A549 (cell line): ENCODE measurements around the gene CEACAM1. TPM values are rescaled to one million over a fixed set of nuclear protein-coding genes. Genes with fewer than 3 reads are reported as not detected.
A peak's percentile ranks its signal among the peaks of the same experiment; 100 is the strongest.

ENCODE experiments used
- ATAC-seq, 2 experiments: fragments of 200-7000 bp in 1 of 2; fragments of >200 bp in 1 of 2; cut with Nextera tagmentation in 1 of 2; cut with Tn5 transposase in 1 of 2; 3 replicates each; pipeline versions ENCODE4 v1.8.0 to v1.9.1; 2018 to 2020; ENCODE audit warnings: mild to moderate bottlenecking in 1 of 2, moderate library complexity in 1 of 2
- CTCF ChIA-PET: fragments of 300-600 bp; sonication (Branson Sonifier 250); formaldehyde crosslinking; extraction: SDS; loops from one replicate; lab custom pipeline; 2021; ENCODE audit warnings: antibody characterized with exemption, inconsistent platforms; lab: Yijun Ruan, JAX
- POLR2A ChIA-PET: fragments of 350-600 bp; formaldehyde crosslinking; extraction: SDS; loops from one replicate; lab custom pipeline; 2021; ENCODE audit warnings: antibody characterized with exemption, inconsistent platforms; lab: Yijun Ruan, JAX
- DNase-seq, 2 experiments: peaks; one replicate each; pipeline versions ENCODE4 v3.0.0 to v3.0.0-alpha.2; 2011 to 2016; ENCODE audit warnings: low read depth in 1 of 2, low spot score in 1 of 2
- FAIRE-seq: peaks from 2 replicates; lab custom pipeline; 2011; peaks lifted over from hg19 to GRCh38; lab: Jason Lieb, UNC
- H3K27ac ChIP-seq, 2 experiments: fragments of >200 bp; sonication (Bioruptor Twin); formaldehyde crosslinking; 3 replicates each; pipeline ENCODE4 v1.5.1; 2016 to 2017
- H3K4me1 ChIP-seq: fragments of >200 bp; sonication (Bioruptor Twin); formaldehyde crosslinking; 3 replicates; pipeline ENCODE4 v1.6.1; 2016
- H3K4me2 ChIP-seq: fragments of >200 bp; sonication (Bioruptor Twin); formaldehyde crosslinking; 3 replicates; pipeline ENCODE4 v1.6.1; 2016
- H3K4me3 ChIP-seq: fragments of >200 bp; sonication (Bioruptor Twin); formaldehyde crosslinking; 3 replicates; pipeline ENCODE4 v1.5.1; 2016
- H3K9me3 ChIP-seq: fragments of >200 bp; sonication (Bioruptor Twin); formaldehyde crosslinking; 3 replicates; pipeline ENCODE4 v1.6.1; 2016
- CHD2 ChIP-seq: fragments of 150-350 bp; IDR thresholded peaks from 2 replicates; pipeline ENCODE4 v1.6.1; 2014; ENCODE audit warnings: low read length; ENCODE audit not compliant: partially characterized antibody
- EHMT2 ChIP-seq: fragments of 200-600 bp; sonication (generic); IDR thresholded peaks from 2 replicates; pipeline ENCODE4 v1.6.1; 2016; ENCODE audit warnings: antibody characterized with exemption, low read depth, mild to moderate bottlenecking, moderate library complexity
- FOSB ChIP-seq: fragments of 250-450 bp; sonication (Bioruptor Pico); IDR thresholded peaks from 2 replicates; pipeline ENCODE4 v1.5.0; 2020; ENCODE audit warnings: mild to moderate bottlenecking, moderate library complexity
- HDAC2 ChIP-seq: fragments of 200-600 bp; sonication (generic); IDR thresholded peaks from 2 replicates; pipeline ENCODE4 v1.6.1; 2016
- HOXA7 ChIP-seq: fragments of 250-450 bp; sonication (Bioruptor Pico); IDR thresholded peaks from 2 replicates; pipeline ENCODE4 v1.5.0; 2020; ENCODE audit warnings: mild to moderate bottlenecking, moderate library complexity
- HOXB13 ChIP-seq: fragments of 250-450 bp; sonication (Bioruptor Pico); IDR thresholded peaks from 2 replicates; pipeline ENCODE4 v1.5.0; 2020; ENCODE audit warnings: low read depth, mild to moderate bottlenecking, moderate library complexity
- JUNB ChIP-seq: fragments of >200 bp; sonication (Bioruptor Twin); formaldehyde crosslinking; IDR thresholded peaks from 2 replicates; pipeline ENCODE4 v1.6.1; 2016
- NR3C1 ChIP-seq: fragments of >200 bp; sonication (Bioruptor Twin); formaldehyde crosslinking; IDR thresholded peaks from 3 replicates; pipeline ENCODE4 v1.6.1; 2017
- RAD21 ChIP-seq, 2 experiments: fragments of >200 bp in 1 of 2; sonication (Bioruptor Twin) in 1 of 2; formaldehyde crosslinking in 1 of 2; IDR thresholded peaks in 1 of 2; conservative IDR thresholded peaks in 1 of 2; 2 replicates in 1 of 2; 3 replicates in 1 of 2; pipeline ENCODE4 v1.6.1; 2012 to 2018; ENCODE audit warnings: inconsistent platforms in 1 of 2
- RFX5 ChIP-seq: fragments of 450-650 bp; IDR thresholded peaks from 2 replicates; pipeline ENCODE4 v1.7.1; 2014; ENCODE audit warnings: antibody characterized with exemption, mild to moderate bottlenecking, moderate library complexity
- RNF2 ChIP-seq: fragments of 200-600 bp; sonication (generic); IDR thresholded peaks from 2 replicates; pipeline ENCODE4 v1.6.1; 2016; ENCODE audit warnings: low read depth, mild to moderate bottlenecking, antibody characterized with exemption, moderate library complexity, borderline replicate concordance
- TP53 ChIP-seq: fragments of 250-450 bp; sonication (Bioruptor Pico); IDR thresholded peaks from 2 replicates; pipeline ENCODE4 v1.5.0; 2021; ENCODE audit warnings: mild to moderate bottlenecking, moderate library complexity
- WGBS: methylation state at CpG from one replicate; pipeline ENCODE4 v1.1.6; 2017; ENCODE audit errors: missing lambda C conversion rate; 5-methylcytosine and 5-hydroxymethylcytosine counted together
- polyA plus RNA-seq, 4 experiments: library from polyadenylated mRNA; depleted of rRNA in 3 of 4; stranded (reverse); fragments of >200 nt; fragmentation: RNase III in 1 of 4; extraction: RNeasy Plus Mini Kit Qiagen cat#74134 plus additional on column Dnase treatment in 1 of 4; gene quantifications; 2 replicates in 3 of 4; 3 replicates in 1 of 4; pipeline ENCODE4 v1.2.3, GENCODE V29; 2011 to 2017
- TF ChIP-seq, protein P1 (sequence below): fragments of 250-450 bp; sonication (Bioruptor Pico); IDR thresholded peaks from 2 replicates; pipeline ENCODE4 v1.5.0; 2020; ENCODE audit warnings: low read depth, mild to moderate bottlenecking, moderate library complexity
- TF ChIP-seq, protein P2 (sequence below): IDR thresholded peaks from 2 replicates; pipeline ENCODE4 v1.6.1; 2012
- TF ChIP-seq, protein P3 (sequence below): fragments of 450-650 bp; IDR thresholded peaks from 2 replicates; pipeline ENCODE4 v1.6.1; 2014; ENCODE audit warnings: antibody characterized with exemption
- TF ChIP-seq, protein P4 (sequence below): IDR thresholded peaks from 2 replicates; pipeline ENCODE4 v1.6.1; 2012; ENCODE audit warnings: low read depth, borderline replicate concordance

CEACAM1 gene
- polyA plus RNA-seq, 2 of the 4 experiments (the other 2 are of a cell fraction) = 0.52 to 8.9 TPM

DNA sequence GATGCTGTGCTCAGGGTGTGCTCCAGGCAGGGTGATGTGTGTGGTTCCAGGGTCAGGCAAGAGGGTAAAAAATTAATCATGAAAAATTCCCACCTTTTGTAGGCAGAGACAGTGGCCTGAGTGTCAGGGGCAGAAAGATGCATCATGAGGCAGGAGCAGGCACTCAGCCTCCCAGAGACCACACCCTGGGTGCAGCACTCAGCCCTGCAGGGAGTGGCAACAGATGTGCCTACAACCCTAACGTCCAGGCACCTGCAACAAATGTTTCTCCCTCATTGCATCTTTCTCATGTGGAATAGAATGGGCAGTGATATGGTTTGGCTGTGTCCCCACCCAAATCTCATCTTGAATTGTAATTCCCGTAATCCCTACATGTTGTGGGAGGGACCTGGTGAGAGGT lies 19.6 kb upstream of the CEACAM1 start:
- ChIA-PET POLR2A (no interaction called here), CTCF (interaction anchor here (1.0 to 1.3 kb wide), 2 partner anchors 15 to 16 kb away, joined by 3 read pairs; no protein-coding TSS in a partner anchor)
- FAIRE-seq = no peak
- Histone ChIP-seq H3K9me3 (peaks cover 7% of the 10 kb centered on the region; the same call in 2 of the 3 replicates), H3K4me3 (no peak overlapping the region), H3K4me2 (no peak overlapping the region), H3K27ac (no peak overlapping the region), H3K4me1 (no peaks in the 10 kb centered on the region)
- no peak for DNase-seq
- TF ChIP-seq HOXA7 (no peak), NR3C1 (no peak), JUNB (no peak), HDAC2 (no peak), RAD21 (conservative IDR thresholded peaks at IDR 0.05 in 1 of 2, IDR thresholded peaks at IDR 0.05 in 1 of 2) (no peak), RNF2 (no peak)
- TF ChIP-seq, protein P1, sequence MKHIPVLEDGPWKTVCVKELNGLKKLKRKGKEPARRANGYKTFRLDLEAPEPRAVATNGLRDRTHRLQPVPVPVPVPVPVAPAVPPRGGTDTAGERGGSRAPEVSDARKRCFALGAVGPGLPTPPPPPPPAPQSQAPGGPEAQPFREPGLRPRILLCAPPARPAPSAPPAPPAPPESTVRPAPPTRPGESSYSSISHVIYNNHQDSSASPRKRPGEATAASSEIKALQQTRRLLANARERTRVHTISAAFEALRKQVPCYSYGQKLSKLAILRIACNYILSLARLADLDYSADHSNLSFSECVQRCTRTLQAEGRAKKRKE (CRISPR knock-in tag) = no peak
- WGBS = 5% methylated on average over 2 of the region's 2 CpGs
- no peak; a peak in 1 of 6 replicates for ATAC-seq

DNA sequence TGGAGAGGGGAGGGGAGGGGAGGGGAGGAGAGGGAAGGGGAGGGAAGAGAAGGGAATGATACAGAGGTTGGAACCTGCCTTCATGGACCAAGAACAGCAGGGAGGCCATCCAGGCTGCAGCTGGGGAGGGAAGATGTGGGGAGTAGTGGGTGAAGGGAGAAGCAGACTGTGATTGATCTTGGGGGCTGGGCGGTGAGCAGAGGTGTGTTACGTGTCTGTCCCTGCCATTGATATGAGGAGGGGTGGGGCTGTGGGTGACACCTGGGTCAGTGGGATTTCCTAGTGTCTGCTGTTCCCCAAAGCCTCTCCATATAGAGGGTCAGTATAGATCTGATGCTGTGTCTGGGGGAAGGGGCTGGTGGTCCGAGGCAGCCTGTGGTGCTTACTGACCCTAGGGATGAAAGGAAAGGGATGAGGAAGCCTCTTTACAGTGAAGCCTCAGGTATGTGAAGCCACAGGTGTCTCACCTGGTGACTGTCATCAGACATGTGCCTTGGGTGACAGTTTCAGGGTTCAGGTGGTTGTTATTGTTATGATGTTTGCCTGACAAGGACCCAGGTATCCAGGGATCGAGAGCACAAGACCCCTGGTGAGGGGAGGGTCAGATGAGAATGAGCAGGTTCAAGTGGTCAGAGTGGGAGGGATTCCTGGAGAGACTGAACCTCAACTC lies 18.7 kb upstream of the CEACAM1 start:
- no peak for DNase-seq
- FAIRE-seq = no peak
- H3K4me2 ChIP-seq = no peak overlapping the region
- no peak overlapping the region for H3K27ac ChIP-seq
- ChIA-PET CTCF (interaction anchor here (1.0 to 2.6 kb wide), 5 partner anchors 16 to 101 kb away, joined by 3 to 14 read pairs (median 3); no protein-coding TSS in a partner anchor), POLR2A (no interaction called here)
- no peaks in the 10 kb centered on the region for H3K4me1 ChIP-seq
- 17% methylated on average over 4 of the region's 4 CpGs for WGBS
- no peak for ATAC-seq
- TF ChIP-seq, protein P2, sequence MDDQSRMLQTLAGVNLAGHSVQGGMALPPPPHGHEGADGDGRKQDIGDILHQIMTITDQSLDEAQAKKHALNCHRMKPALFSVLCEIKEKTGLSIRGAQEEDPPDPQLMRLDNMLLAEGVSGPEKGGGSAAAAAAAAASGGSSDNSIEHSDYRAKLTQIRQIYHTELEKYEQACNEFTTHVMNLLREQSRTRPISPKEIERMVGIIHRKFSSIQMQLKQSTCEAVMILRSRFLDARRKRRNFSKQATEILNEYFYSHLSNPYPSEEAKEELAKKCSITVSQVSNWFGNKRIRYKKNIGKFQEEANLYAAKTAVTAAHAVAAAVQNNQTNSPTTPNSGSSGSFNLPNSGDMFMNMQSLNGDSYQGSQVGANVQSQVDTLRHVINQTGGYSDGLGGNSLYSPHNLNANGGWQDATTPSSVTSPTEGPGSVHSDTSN = no peak
- TF ChIP-seq EHMT2 (no peak), RFX5 (no peak)
- TF ChIP-seq, protein P3, sequence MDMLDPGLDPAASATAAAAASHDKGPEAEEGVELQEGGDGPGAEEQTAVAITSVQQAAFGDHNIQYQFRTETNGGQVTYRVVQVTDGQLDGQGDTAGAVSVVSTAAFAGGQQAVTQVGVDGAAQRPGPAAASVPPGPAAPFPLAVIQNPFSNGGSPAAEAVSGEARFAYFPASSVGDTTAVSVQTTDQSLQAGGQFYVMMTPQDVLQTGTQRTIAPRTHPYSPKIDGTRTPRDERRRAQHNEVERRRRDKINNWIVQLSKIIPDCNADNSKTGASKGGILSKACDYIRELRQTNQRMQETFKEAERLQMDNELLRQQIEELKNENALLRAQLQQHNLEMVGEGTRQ = no peak
- TF ChIP-seq, protein P4, sequence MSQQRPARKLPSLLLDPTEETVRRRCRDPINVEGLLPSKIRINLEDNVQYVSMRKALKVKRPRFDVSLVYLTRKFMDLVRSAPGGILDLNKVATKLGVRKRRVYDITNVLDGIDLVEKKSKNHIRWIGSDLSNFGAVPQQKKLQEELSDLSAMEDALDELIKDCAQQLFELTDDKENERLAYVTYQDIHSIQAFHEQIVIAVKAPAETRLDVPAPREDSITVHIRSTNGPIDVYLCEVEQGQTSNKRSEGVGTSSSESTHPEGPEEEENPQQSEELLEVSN = no peak
- H3K4me3 ChIP-seq = no peak overlapping the region
- H3K9me3 ChIP-seq = peaks cover 7% of the 10 kb centered on the region; the same call in 2 of the 3 replicates

DNA sequence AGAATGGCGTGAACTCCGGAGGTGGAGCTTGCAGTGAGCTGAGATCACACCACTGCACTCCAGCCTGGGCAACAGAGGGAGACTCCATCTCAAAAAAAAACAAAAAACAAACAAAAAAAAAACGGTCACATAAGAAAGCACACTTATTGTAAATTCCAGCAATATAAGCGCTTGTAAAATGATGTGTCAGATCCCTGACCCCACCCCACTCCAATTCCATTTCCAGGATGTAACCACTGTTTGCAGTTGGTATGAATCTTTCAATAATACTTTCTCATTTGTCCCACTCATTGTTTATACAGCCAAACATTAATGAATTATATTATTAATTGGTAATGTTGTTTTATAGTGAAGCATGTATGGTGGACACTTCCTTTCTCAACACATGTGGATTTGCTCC lies 15.9 kb upstream of the CEACAM1 start:
- H3K4me3 ChIP-seq = no peak overlapping the region
- ChIA-PET CTCF (interaction anchor here (2.3 to 2.8 kb wide), 5 partner anchors 15 to 104 kb away, joined by 7 to 23 read pairs (median 14); partner anchors contain the start of gene CEACAM1), POLR2A (no interaction called here)
- ATAC-seq (no peak), FAIRE-seq (peak; percentile 63), DNase-seq (no peak)
- H3K4me1 ChIP-seq = no peaks in the 10 kb centered on the region
- TF ChIP-seq CHD2 (no peak), FOSB (CRISPR knock-in tag) (no peak), TP53 (CRISPR knock-in tag) (no peak), HOXB13 (no peak)
- peaks cover 6% of the 10 kb centered on the region; the same call in 2 of the 3 replicates for H3K9me3 ChIP-seq
- WGBS = 63% methylated on average over 4 of the region's 4 CpGs
- H3K27ac ChIP-seq = no peak overlapping the region
- no peak overlapping the region for H3K4me2 ChIP-seq
